HepG2 (cell line): ENCODE results near the gene STMN1. TPM values are rescaled to one million over a fixed set of nuclear protein-coding genes. Genes with fewer than 3 reads are reported as not detected.
A peak's percentile ranks its signal among the peaks of the same experiment; 100 is the strongest.

ENCODE experiments used
- ATAC-seq: fragments of 200-7000 bp; cut with Tn5 transposase; 3 replicates; pipeline ENCODE4 v1.9.1; 2020; ENCODE audit warnings: mild to moderate bottlenecking, moderate library complexity
- BruUV-seq: library from RNA; stranded (reverse); fragments of 400-500 nt; replicated peaks from 2 replicates; lab custom pipeline; 2021; lab: Mats Ljungman, UMichigan
- CTCF ChIA-PET: fragments of 300-600 bp; formaldehyde crosslinking; extraction: SDS; loops from one replicate; lab custom pipeline; 2021; ENCODE audit warnings: low total read pairs, inconsistent platforms, low intra/inter-chr PET ratio; lab: Yijun Ruan, JAX
- POLR2A ChIA-PET: fragments of 350-600 bp; sonication (Branson Sonifier 250); formaldehyde crosslinking; loops from one replicate; lab custom pipeline; 2020; ENCODE audit warnings: antibody characterized with exemption, inconsistent platforms; lab: Yijun Ruan, JAX
- DNase-seq: peaks from one replicate; pipeline ENCODE4 v3.0.0-alpha.2; 2015; ENCODE audit warnings: low spot score
- FAIRE-seq: peaks from 3 replicates; lab custom pipeline; 2011; peaks lifted over from hg19 to GRCh38; lab: Jason Lieb, UNC
- H2AFZ ChIP-seq: one replicate; pipeline ENCODE4 v1.6.1; 2011; ENCODE audit warnings: low read length, inconsistent platforms
- H3K27ac ChIP-seq: fragments of 300-600 bp; 3 replicates; pipeline ENCODE4 v1.8.0; 2011; ENCODE audit warnings: mixed run types, mild to moderate bottlenecking, mixed read lengths, low read length, inconsistent platforms; ENCODE audit not compliant: insufficient read depth; ENCODE audit errors: extremely low read length
- H3K27me3 ChIP-seq, 2 experiments: fragments of 200-600 bp in 1 of 2; 2 replicates in 1 of 2; 3 replicates in 1 of 2; pipeline versions ENCODE4 v1.6.0 to v1.8.0; 2011; ENCODE audit warnings: low read length in 2 of 2, mild to moderate bottlenecking in 2 of 2, moderate library complexity in 2 of 2, inconsistent platforms in 1 of 2; ENCODE audit not compliant: insufficient read depth in 2 of 2, control insufficient read depth in 1 of 2
- H3K36me3 ChIP-seq, 2 experiments: fragments of 200-600 bp in 1 of 2; replicated peaks in 1 of 2; 2 replicates in 1 of 2; 3 replicates in 1 of 2; pipeline versions ENCODE4 v1.5.1 to v1.8.0; 2011; ENCODE audit warnings: low read length in 2 of 2, inconsistent platforms in 1 of 2; ENCODE audit not compliant: insufficient read depth in 2 of 2, control insufficient read depth in 1 of 2
- H3K4me1 ChIP-seq: 2 replicates; pipeline ENCODE4 v1.5.1; 2012; ENCODE audit warnings: low read length, inconsistent platforms; ENCODE audit not compliant: insufficient read depth
- H3K4me2 ChIP-seq: 2 replicates; pipeline ENCODE4 v1.6.0; 2011; ENCODE audit warnings: low read depth, low read length, inconsistent platforms
- H3K4me3 ChIP-seq, 3 experiments: fragments of 200-600 bp in 1 of 3; sonication (generic), shearing (Covaris generic) in 1 of 3; replicated peaks in 1 of 3; 2 replicates each; pipeline ENCODE4 v1.5.1; 2011 to 2016; ENCODE audit warnings: low read length in 3 of 3, inconsistent platforms in 2 of 3, low read depth in 2 of 3, mild to moderate bottlenecking in 2 of 3, control low read depth in 1 of 3, mixed read lengths in 1 of 3; ENCODE audit not compliant: insufficient read depth in 1 of 3
- H3K79me2 ChIP-seq: one replicate; pipeline ENCODE4 v1.6.1; 2011; ENCODE audit warnings: low read length, inconsistent platforms; ENCODE audit not compliant: insufficient read depth
- H3K9ac ChIP-seq: 2 replicates; pipeline ENCODE4 v1.6.0; 2011; ENCODE audit warnings: mild to moderate bottlenecking, low read depth, low read length, inconsistent platforms; ENCODE audit not compliant: insufficient read depth
- H3K9me3 ChIP-seq: 2 replicates; pipeline ENCODE4 v1.5.1; 2012; ENCODE audit warnings: mild to moderate bottlenecking, low read length
- H4K20me1 ChIP-seq: 2 replicates; pipeline ENCODE4 v1.6.0; 2011; ENCODE audit warnings: inconsistent platforms, mild to moderate bottlenecking, low read length, moderate library complexity; ENCODE audit not compliant: insufficient read depth
- ARHGAP35 ChIP-seq: sonication (generic); formaldehyde crosslinking; IDR thresholded peaks from 2 replicates; pipeline ENCODE4 v1.9.0; 2022; ENCODE audit warnings: mild to moderate bottlenecking, inconsistent platforms, moderate library complexity, missing genetic modification reagents, borderline replicate concordance
- BHLHE40 ChIP-seq: IDR thresholded peaks from 2 replicates; pipeline ENCODE4 v1.6.1; 2011; ENCODE audit warnings: low read length, improper control_type of control experiment
- E2F1 ChIP-seq: sonication (generic); formaldehyde crosslinking; IDR thresholded peaks from 2 replicates; pipeline ENCODE4 v1.5.0; 2020; ENCODE audit warnings: missing genetic modification reagents
- E2F5 ChIP-seq: sonication (generic); formaldehyde crosslinking; conservative IDR thresholded peaks from 2 replicates; pipeline ENCODE4 v1.4.0; 2020; ENCODE audit warnings: missing genetic modification reagents
- EEA1 ChIP-seq: sonication (generic); formaldehyde crosslinking; IDR thresholded peaks from 2 replicates; pipeline ENCODE4 v1.5.1; 2020; ENCODE audit warnings: mild to moderate bottlenecking, missing genetic modification reagents, borderline replicate concordance
- GTF3A ChIP-seq: sonication (generic); formaldehyde crosslinking; conservative IDR thresholded peaks from 2 replicates; pipeline ENCODE4 v1.4.0; 2020; ENCODE audit warnings: mild to moderate bottlenecking, missing genetic modification reagents
- HDAC1 ChIP-seq: sonication (generic); formaldehyde crosslinking; IDR thresholded peaks from 2 replicates; pipeline ENCODE4 v1.5.1; 2020; ENCODE audit warnings: mild to moderate bottlenecking, missing genetic modification reagents
- HNF4A ChIP-seq: sonication (generic); formaldehyde crosslinking; IDR thresholded peaks from 2 replicates; pipeline ENCODE4 v1.4.0; 2020; ENCODE audit warnings: missing genetic modification reagents
- IKZF4 ChIP-seq: sonication (generic); formaldehyde crosslinking; IDR thresholded peaks from 2 replicates; pipeline ENCODE4 v1.5.1; 2020; ENCODE audit warnings: borderline replicate concordance, mild to moderate bottlenecking, low read depth, missing genetic modification reagents; ENCODE audit errors: not compliant biosample characterization
- JDP2 ChIP-seq: sonication (generic); formaldehyde crosslinking; IDR thresholded peaks from 2 replicates; pipeline ENCODE4 v1.8.1; 2022; ENCODE audit warnings: missing genetic modification reagents, borderline replicate concordance
- MIER3 ChIP-seq: IDR thresholded peaks from 2 replicates; pipeline ENCODE4 v1.6.1; 2016; ENCODE audit warnings: missing compliant biosample characterization, borderline replicate concordance
- MXI1 ChIP-seq: IDR thresholded peaks from 3 replicates; pipeline ENCODE4 v1.6.1; 2012; ENCODE audit warnings: low read depth, low read length, inconsistent platforms, borderline replicate concordance
- SAP130 ChIP-seq: IDR thresholded peaks from 2 replicates; pipeline ENCODE4 v1.6.1; 2016; ENCODE audit warnings: low read depth
- SNRNP70 ChIP-seq: fragments of 200-400 bp; formaldehyde crosslinking; IDR thresholded peaks from 2 replicates; pipeline ENCODE4 v1.6.1; 2017; ENCODE audit warnings: mild to moderate bottlenecking, low read depth, low read length, moderate library complexity
- STAG1 ChIP-seq: sonication (generic); formaldehyde crosslinking; IDR thresholded peaks from 2 replicates; pipeline ENCODE4 v1.4.0; 2020; ENCODE audit warnings: missing genetic modification reagents
- ZBTB1 ChIP-seq: sonication (generic); formaldehyde crosslinking; IDR thresholded peaks from 2 replicates; pipeline ENCODE4 v1.4.0; 2020; ENCODE audit warnings: missing genetic modification reagents, borderline replicate concordance
- ZMAT5 ChIP-seq: sonication (generic); formaldehyde crosslinking; IDR thresholded peaks from 2 replicates; pipeline ENCODE4 v1.5.0; 2020; ENCODE audit warnings: mild to moderate bottlenecking, low read depth, missing genetic modification reagents, borderline replicate concordance
- ZNF253 ChIP-seq: sonication (generic); formaldehyde crosslinking; IDR thresholded peaks from 2 replicates; pipeline ENCODE4 v1.8.0; 2022; ENCODE audit warnings: mild to moderate bottlenecking, missing genetic modification reagents, borderline replicate concordance
- ZNF292 ChIP-seq: sonication (generic); formaldehyde crosslinking; IDR thresholded peaks from 2 replicates; pipeline ENCODE4 v1.8.1; 2022; ENCODE audit warnings: mild to moderate bottlenecking, low read depth, missing genetic modification reagents, borderline replicate concordance
- WGBS: methylation state at CpG from one replicate; pipeline ENCODE4 v1.1.6; 2017; ENCODE audit warnings: low lambda C conversion rate; 5-methylcytosine and 5-hydroxymethylcytosine counted together
- in situ Hi-C: cut with HindIII; loops from 2 replicates; pipeline ENCODE4 v1.10.0; 2017; ENCODE audit warnings: low pct_unique_long_range_greater_than_20kb; ENCODE audit not compliant: extremely low pct_ligation_motif_present
- intact Hi-C: fragments of 100-400 bp; cut with micrococcal nuclease; formaldehyde crosslinking; loops from one replicate; pipeline ENCODE4 v1.10.0; 2022; ENCODE audit not compliant: unreplicated experiment
- polyA plus RNA-seq, 8 experiments: library from polyadenylated mRNA; depleted of rRNA in 3 of 8; stranded (reverse) in 7 of 8; unstranded in 1 of 8; fragments of >200 nt; fragmentation: Illumina TruSeq in 4 of 8; extraction: Trizol in 4 of 8; gene quantifications; 2 replicates each; pipeline versions ENCODE4 v1.2.1 to v1.2.3, GENCODE V29; 2011 to 2016; ENCODE audit warnings: low read depth in 4 of 8, missing spikeins in 1 of 8, mixed read lengths in 1 of 8; ENCODE audit not compliant: insufficient read depth in 1 of 8
- total RNA-seq, 5 experiments: library from RNA; depleted of rRNA; stranded (reverse); fragments of >200 nt; fragmentation: Illumina TruSeq; extraction: Trizol; gene quantifications; 2 replicates each; pipeline ENCODE4 v1.2.3, GENCODE V29; 2016; ENCODE audit warnings: low read depth in 1 of 5
- TF ChIP-seq, protein P1 (sequence below): sonication (generic); formaldehyde crosslinking; IDR thresholded peaks from 2 replicates; pipeline ENCODE4 v1.5.1; 2020; ENCODE audit warnings: mild to moderate bottlenecking, missing genetic modification reagents, borderline replicate concordance

Gene STMN1
- total and polyA plus RNA-seq, 2 of the 13 experiments (the other 11 are each of a cell fraction or from before 2014, with no cell fraction given), result 45.9 to 409 TPM

DNA sequence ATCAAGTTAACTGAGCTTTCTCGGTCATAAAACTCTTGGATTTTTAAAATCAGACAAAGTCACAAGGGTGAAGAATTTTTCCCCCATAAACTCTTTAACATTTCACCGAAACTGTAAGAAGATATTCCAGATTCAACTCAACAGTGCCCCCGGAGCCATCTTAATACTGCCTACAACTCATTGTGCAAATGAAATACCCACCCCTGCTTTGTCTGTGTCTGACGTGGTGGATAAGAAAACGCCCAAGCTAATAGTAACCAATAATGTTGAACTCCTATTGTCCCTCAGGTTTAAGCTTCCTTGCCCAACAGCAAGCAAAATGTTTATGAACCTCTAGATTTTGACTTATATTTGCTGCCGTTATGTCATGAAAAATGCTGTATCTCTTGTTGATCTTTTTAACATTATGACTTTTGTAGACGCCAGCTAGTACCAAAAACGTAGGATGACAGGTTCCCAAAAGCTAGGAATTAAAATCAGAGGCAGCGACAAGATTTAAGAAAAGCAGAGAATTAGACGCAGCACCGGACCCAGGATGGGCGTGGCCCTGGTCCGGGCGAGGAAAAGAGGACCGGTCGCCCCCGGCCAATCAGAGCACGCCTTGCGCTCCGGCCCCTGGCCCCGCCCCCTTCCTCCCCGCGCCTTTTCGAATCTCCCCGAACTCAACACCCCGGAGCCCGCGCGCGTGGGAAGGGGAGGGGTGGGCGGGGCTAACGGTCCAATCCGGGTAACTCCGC, 1.1 kb downstream of the STMN1 start:
- no peak for FAIRE-seq
- Histone ChIP-seq H3K79me2 (peaks cover 36% of the 10 kb centered on the region), H2AFZ (no peak overlapping the region), H3K4me3 (peak overlapping the region; percentile 74 to 92 (median 84)), H3K9me3 (no peaks in the 10 kb centered on the region), H3K27ac (peak overlapping the region; percentile 63), H3K27me3 (peaks cover 0 to 3% of the 10 kb centered on the region in 2 experiments; a peak in 2 of 5 replicates), H3K4me1 (peaks cover 52% of the 10 kb centered on the region), H3K36me3 (peaks cover 6 to 37% of the 10 kb centered on the region in 2 experiments), H4K20me1 (peaks cover 4% of the 10 kb centered on the region; the same call in 1 of the 2 replicates), H3K9ac (peak overlapping the region; percentile 69), H3K4me2 (peak overlapping the region; percentile 77)
- peak; percentile 82 for ATAC-seq
- WGBS, result 1% methylated on average over 16 of the region's 34 CpGs
- in situ Hi-C loops (no loop called here), intact Hi-C loops (loop anchor here (1.0 kb wide), 1 partner anchor 10 kb away; no protein-coding TSS in a partner anchor)
- TSS peak; percentile 48 for BruUV-seq
- peak; percentile 82 for DNase-seq
- POLR2A ChIA-PET, result interaction anchor here (0.7 to 1.3 kb wide), 5 partner anchors 10 to 845 kb away, joined by 3 to 5 read pairs (median 3); no protein-coding TSS in a partner anchor
- CTCF ChIA-PET, result interaction anchor here (1.6 kb wide), 1 partner anchor 93 kb away, joined by 5 read pairs; the partner anchor contains the start of gene PAFAH2
- TF ChIP-seq GTF3A (CRISPR knock-in tag) (no peak), E2F1 (CRISPR knock-in tag) (peak; percentile 91), SNRNP70 (no peak), JDP2 (CRISPR knock-in tag) (no peak), HDAC1 (peak; percentile 6; the same call in 1 of the 2 replicates), EEA1 (CRISPR knock-in tag) (no peak), BHLHE40 (no peak), IKZF4 (CRISPR knock-in tag) (no peak), MXI1 (peak; percentile 61; the same call in 1 of the 3 replicates), ZNF292 (CRISPR knock-in tag) (no peak), ZNF253 (CRISPR knock-in tag) (no peak), ZBTB1 (no peak), HNF4A (no peak), SAP130 (CRISPR knock-in tag) (peak; percentile 66), E2F5 (CRISPR knock-in tag) (0 out of 2 replicates have a peak, but pooled peaks have one; percentile 29), MIER3 (CRISPR knock-in tag) (no peak), ARHGAP35 (no peak), STAG1 (0 out of 2 replicates have a peak, but pooled peaks have one; percentile 3), ZMAT5 (no peak)
- TF ChIP-seq, protein P1, sequence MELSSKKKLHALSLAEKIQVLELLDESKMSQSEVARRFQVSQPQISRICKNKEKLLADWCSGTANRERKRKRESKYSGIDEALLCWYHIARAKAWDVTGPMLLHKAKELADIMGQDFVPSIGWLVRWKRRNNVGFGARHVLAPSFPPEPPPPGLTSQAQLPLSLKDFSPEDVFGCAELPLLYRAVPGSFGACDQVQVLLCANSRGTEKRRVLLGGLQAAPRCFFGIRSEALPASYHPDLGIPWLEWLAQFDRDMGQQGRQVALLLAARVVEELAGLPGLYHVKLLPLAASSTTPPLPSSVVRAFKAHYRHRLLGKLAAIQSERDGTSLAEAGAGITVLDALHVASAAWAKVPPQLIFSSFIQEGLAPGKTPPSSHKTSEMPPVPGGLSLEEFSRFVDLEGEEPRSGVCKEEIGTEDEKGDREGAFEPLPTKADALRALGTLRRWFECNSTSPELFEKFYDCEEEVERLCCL (CRISPR knock-in tag), result no peak
